Peyer's patch (tissue), 4 donors: ENCODE results near the gene DCT. TPM values are rescaled to one million over a fixed set of nuclear protein-coding genes. Genes with fewer than 3 reads are reported as not detected.

ENCODE experiments used
- DNase-seq, 3 donors: peaks; one replicate each; pipeline ENCODE4 v3.0.0-alpha.2; 2017 to 2019
- H3K27ac ChIP-seq, 4 donors: fragments of 200-600 bp; sonication (generic); one replicate each; pipeline ENCODE4 v1.5.1; 2016 to 2019
- H3K27me3 ChIP-seq, 2 donors: fragments of 200-600 bp; sonication (generic); one replicate each; pipeline ENCODE4 v1.5.1; 2019
- H3K36me3 ChIP-seq, 3 donors: fragments of 200-600 bp; sonication (generic); one replicate each; pipeline ENCODE4 v1.5.1; 2016 to 2019
- H3K4me1 ChIP-seq, 4 donors: fragments of 200-600 bp; sonication (generic); one replicate each; pipeline ENCODE4 v1.5.1; 2016 to 2019
- H3K4me3 ChIP-seq, 4 donors: fragments of 200-600 bp; sonication (generic); 1 replicate in 3 of 4; 2 replicates in 1 of 4; pipeline ENCODE4 v1.5.1; 2016 to 2019; ENCODE audit warnings: mild to moderate bottlenecking in 1 of 4
- H3K9me3 ChIP-seq, 4 donors: fragments of 200-600 bp; sonication (generic); one replicate each; pipeline ENCODE4 v1.5.1; 2016 to 2019; ENCODE audit warnings: mild to moderate bottlenecking in 1 of 4
- CTCF ChIP-seq, 6 experiments: fragments of 450-650 bp in 4 of 6; fragments of 200-600 bp in 2 of 6; sonication (generic) in 1 of 6; IDR thresholded peaks; one replicate each; pipeline ENCODE4 v1.5.1; 2017 to 2019; ENCODE audit warnings: antibody characterized with exemption in 6 of 6, mild to moderate bottlenecking in 3 of 6, moderate library complexity in 1 of 6
- POLR2A ChIP-seq, 2 donors: fragments of 450-650 bp; IDR thresholded peaks; one replicate each; pipeline ENCODE4 v1.5.1; 2017; ENCODE audit warnings: antibody characterized with exemption in 2 of 2, mild to moderate bottlenecking in 2 of 2, moderate library complexity in 2 of 2
- total RNA-seq, 4 donors: library from RNA; depleted of rRNA; stranded (reverse); fragments of >200 nt; gene quantifications; one replicate each; pipeline ENCODE4 v1.1.0, GENCODE V29; 2016

DCT gene
- total RNA-seq, 4 donors from 2014 or later = not detected

GRCh38 chr13:94495806-94496205 is 16.3 kb upstream of the DCT start:
- H3K4me1 ChIP-seq = no peaks in the 10 kb centered on the region
- no peaks in the 10 kb centered on the region for H3K27me3 ChIP-seq
- no peak for DNase-seq
- no peaks in the 10 kb centered on the region for H3K9me3 ChIP-seq
- no peaks in the 10 kb centered on the region for H3K36me3 ChIP-seq
- H3K27ac ChIP-seq = no peak overlapping the region
- TF ChIP-seq POLR2A (IDR thresholded peaks at IDR 0.05) = no peak
- TF ChIP-seq CTCF (IDR thresholded peaks at IDR 0.05) = no peak
- no peak overlapping the region for H3K4me3 ChIP-seq

GRCh38 chr13:94494026-94494425 is 14.5 kb upstream of the DCT start:
- Histone ChIP-seq H3K27me3 (no peaks in the 10 kb centered on the region), H3K27ac (no peak overlapping the region), H3K4me3 (no peak overlapping the region), H3K9me3 (no peaks in the 10 kb centered on the region), H3K4me1 (no peaks in the 10 kb centered on the region), H3K36me3 (no peaks in the 10 kb centered on the region)
- no peak for TF ChIP-seq CTCF (IDR thresholded peaks at IDR 0.05)
- no peak for TF ChIP-seq POLR2A (IDR thresholded peaks at IDR 0.05)
- DNase-seq = no peak

GRCh38 chr13:94487043-94487442 is 7.6 kb upstream of the DCT start:
- Histone ChIP-seq H3K4me3 (no peak overlapping the region), H3K36me3 (no peaks in the 10 kb centered on the region), H3K27me3 (no peaks in the 10 kb centered on the region), H3K27ac (no peak overlapping the region), H3K4me1 (no peaks in the 10 kb centered on the region), H3K9me3 (no peaks in the 10 kb centered on the region)
- DNase-seq = no peak
- TF ChIP-seq POLR2A (IDR thresholded peaks at IDR 0.05) = no peak

- no peak for DNase-seq
- H3K4me1 ChIP-seq = no peaks in the 10 kb centered on the region
- no peaks in the 10 kb centered on the region for H3K27me3 ChIP-seq
- no peak for TF ChIP-seq CTCF (IDR thresholded peaks at IDR 0.05)
- no peak for TF ChIP-seq POLR2A (IDR thresholded peaks at IDR 0.05)
- no peak overlapping the region for H3K4me3 ChIP-seq
- H3K27ac ChIP-seq = no peak overlapping the region
- no peaks in the 10 kb centered on the region for H3K9me3 ChIP-seq
- no peaks in the 10 kb centered on the region for H3K36me3 ChIP-seq
These were observed 4.5 kb upstream of the DCT start for GRCh38 chr13:94483970-94484369.

- no peak overlapping the region for H3K4me3 ChIP-seq
- H3K9me3 ChIP-seq = no peaks in the 10 kb centered on the region
- H3K27ac ChIP-seq = no peak overlapping the region
- no peaks in the 10 kb centered on the region for H3K36me3 ChIP-seq
- H3K27me3 ChIP-seq = no peaks in the 10 kb centered on the region
- DNase-seq = no peak
- TF ChIP-seq CTCF (IDR thresholded peaks at IDR 0.05) (no peak), POLR2A (IDR thresholded peaks at IDR 0.05) (no peak)
- no peaks in the 10 kb centered on the region for H3K4me1 ChIP-seq
These were observed 2.5 kb upstream of the DCT start for GRCh38 chr13:94481941-94482340.

- H3K36me3 ChIP-seq = no peaks in the 10 kb centered on the region
- TF ChIP-seq POLR2A (IDR thresholded peaks at IDR 0.05) = no peak
- no peak for TF ChIP-seq CTCF (IDR thresholded peaks at IDR 0.05)
- no peak for DNase-seq
- no peaks in the 10 kb centered on the region for H3K4me1 ChIP-seq
- H3K4me3 ChIP-seq = no peak overlapping the region
- H3K27ac ChIP-seq = no peak overlapping the region
- no peaks in the 10 kb centered on the region for H3K9me3 ChIP-seq
- no peaks in the 10 kb centered on the region for H3K27me3 ChIP-seq
These were observed 1.2 kb upstream of the DCT start for GRCh38 chr13:94480672-94481145.
